OCI-LY3 (cell line): ENCODE measurements around the gene SRP54.
"Not testable (repeated sequence)": the region's sequence is repeated elsewhere in the genome, so short reads cannot be mapped to it uniquely, and the experiment has no call there.

Source experiments
- H2AFZ ChIP-seq: fragments of 200-600, 300-600 bp; shearing (Covaris generic); 2 replicates; pipeline ENCODE4 v1.6.0; 2014; ENCODE audit warnings: antibody characterized with exemption, low read depth, low read length
- H3K27ac ChIP-seq: fragments of 200-600, 300-600 bp; sonication (generic); 2 replicates; pipeline ENCODE4 v1.5.1; 2014; ENCODE audit warnings: mild to moderate bottlenecking, low read length, moderate library complexity, mixed read lengths
- H3K27me3 ChIP-seq: fragments of 200-600, 300-600 bp; sonication (generic); 2 replicates; pipeline ENCODE4 v1.6.1; 2014; ENCODE audit warnings: low read depth, low read length, mixed read lengths
- H3K36me3 ChIP-seq: fragments of 200-600, 300-600 bp; sonication (generic); replicated peaks from 2 replicates; pipeline ENCODE3; 2014; ENCODE audit warnings: low read depth, low read length, mixed read lengths
- H3K4me1 ChIP-seq: fragments of 300-600, 200-600 bp; sonication (generic); 2 replicates; pipeline ENCODE4 v1.6.1; 2014; ENCODE audit warnings: low read length, mixed read lengths
- H3K4me2 ChIP-seq: fragments of 200-600, 300-600 bp; sonication (generic); 2 replicates; pipeline ENCODE4 v1.6.1; 2014; ENCODE audit warnings: low read length, mixed read lengths
- H3K4me3 ChIP-seq: fragments of 300-600, 200-600 bp; sonication (generic); 2 replicates; pipeline ENCODE4 v1.5.1; 2014; ENCODE audit warnings: antibody characterized with exemption, mild to moderate bottlenecking, low read length, moderate library complexity
- H3K79me2 ChIP-seq: fragments of 300-600, 200-600 bp; shearing (Covaris generic); 2 replicates; pipeline ENCODE4 v1.6.1; 2014; ENCODE audit warnings: mild to moderate bottlenecking, low read length, mixed read lengths
- H3K9ac ChIP-seq: fragments of 300-600, 200-600 bp; shearing (Covaris generic); 2 replicates; pipeline ENCODE4 v1.6.0; 2014; ENCODE audit warnings: mild to moderate bottlenecking, low read length, moderate library complexity
- H3K9me3 ChIP-seq: fragments of 200-600, 300-600 bp; shearing (Covaris generic); 2 replicates; pipeline ENCODE4 v1.6.1; 2014; ENCODE audit warnings: low read length, mixed read lengths; ENCODE audit not compliant: insufficient read depth
- H4K20me1 ChIP-seq: fragments of 200-600, 300-600 bp; sonication (generic); 2 replicates; pipeline ENCODE4 v1.6.1; 2016; ENCODE audit warnings: low read length, mixed read lengths; ENCODE audit not compliant: insufficient read depth
- EZH2phosphoT487 ChIP-seq: fragments of 200-600 bp; shearing (Covaris generic); IDR thresholded peaks from 2 replicates; pipeline ENCODE4 v1.6.1; 2018; ENCODE audit warnings: antibody characterized with exemption, mixed run types, low read depth
- TF ChIP-seq, protein P1 (sequence below): fragments of 200-600, 300-600 bp; sonication (generic); IDR thresholded peaks from 2 replicates; pipeline ENCODE4 v1.5.1; 2014; ENCODE audit warnings: antibody characterized with exemption, low read length, low read depth

Gene SRP54

DNA sequence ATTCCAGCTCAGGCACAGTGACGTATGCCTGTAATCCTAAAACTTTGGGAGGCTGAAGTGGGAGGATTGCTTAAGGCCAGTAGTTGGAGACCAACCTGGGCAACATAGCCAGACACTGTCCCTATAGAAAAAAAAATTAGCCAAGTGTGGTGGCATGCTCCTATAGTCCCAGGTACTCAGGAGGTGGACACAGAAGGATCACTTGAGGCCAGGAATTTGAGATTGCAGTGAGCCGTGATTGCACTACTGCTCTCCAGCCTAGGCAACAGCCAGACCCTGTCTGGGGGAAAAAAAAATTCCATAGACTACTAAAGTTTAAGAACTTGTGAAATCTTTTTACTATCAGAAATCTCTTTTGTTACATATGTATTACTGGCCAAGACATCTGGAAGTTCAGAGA, 69.8 kb downstream of the SRP54 start:
- no peak overlapping the region for H3K4me3 ChIP-seq
- H3K27ac ChIP-seq: no peak overlapping the region
- H3K4me2 ChIP-seq: no peak overlapping the region
- no peaks in the 10 kb centered on the region for H3K4me1 ChIP-seq
- no peaks in the 10 kb centered on the region for H3K9me3 ChIP-seq
- peaks cover 5% of the 10 kb centered on the region for H3K36me3 ChIP-seq
- no peak overlapping the region for H2AFZ ChIP-seq
- H3K79me2 ChIP-seq: peaks cover 5% of the 10 kb centered on the region; the same call in 1 of the 2 replicates
- H3K27me3 ChIP-seq: no peaks in the 10 kb centered on the region
- no peak overlapping the region for H3K9ac ChIP-seq
- no peak for TF ChIP-seq EZH2phosphoT487
- TF ChIP-seq, protein P1, sequence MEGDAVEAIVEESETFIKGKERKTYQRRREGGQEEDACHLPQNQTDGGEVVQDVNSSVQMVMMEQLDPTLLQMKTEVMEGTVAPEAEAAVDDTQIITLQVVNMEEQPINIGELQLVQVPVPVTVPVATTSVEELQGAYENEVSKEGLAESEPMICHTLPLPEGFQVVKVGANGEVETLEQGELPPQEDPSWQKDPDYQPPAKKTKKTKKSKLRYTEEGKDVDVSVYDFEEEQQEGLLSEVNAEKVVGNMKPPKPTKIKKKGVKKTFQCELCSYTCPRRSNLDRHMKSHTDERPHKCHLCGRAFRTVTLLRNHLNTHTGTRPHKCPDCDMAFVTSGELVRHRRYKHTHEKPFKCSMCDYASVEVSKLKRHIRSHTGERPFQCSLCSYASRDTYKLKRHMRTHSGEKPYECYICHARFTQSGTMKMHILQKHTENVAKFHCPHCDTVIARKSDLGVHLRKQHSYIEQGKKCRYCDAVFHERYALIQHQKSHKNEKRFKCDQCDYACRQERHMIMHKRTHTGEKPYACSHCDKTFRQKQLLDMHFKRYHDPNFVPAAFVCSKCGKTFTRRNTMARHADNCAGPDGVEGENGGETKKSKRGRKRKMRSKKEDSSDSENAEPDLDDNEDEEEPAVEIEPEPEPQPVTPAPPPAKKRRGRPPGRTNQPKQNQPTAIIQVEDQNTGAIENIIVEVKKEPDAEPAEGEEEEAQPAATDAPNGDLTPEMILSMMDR: no peak
- H4K20me1 ChIP-seq: no peaks in the 10 kb centered on the region

DNA sequence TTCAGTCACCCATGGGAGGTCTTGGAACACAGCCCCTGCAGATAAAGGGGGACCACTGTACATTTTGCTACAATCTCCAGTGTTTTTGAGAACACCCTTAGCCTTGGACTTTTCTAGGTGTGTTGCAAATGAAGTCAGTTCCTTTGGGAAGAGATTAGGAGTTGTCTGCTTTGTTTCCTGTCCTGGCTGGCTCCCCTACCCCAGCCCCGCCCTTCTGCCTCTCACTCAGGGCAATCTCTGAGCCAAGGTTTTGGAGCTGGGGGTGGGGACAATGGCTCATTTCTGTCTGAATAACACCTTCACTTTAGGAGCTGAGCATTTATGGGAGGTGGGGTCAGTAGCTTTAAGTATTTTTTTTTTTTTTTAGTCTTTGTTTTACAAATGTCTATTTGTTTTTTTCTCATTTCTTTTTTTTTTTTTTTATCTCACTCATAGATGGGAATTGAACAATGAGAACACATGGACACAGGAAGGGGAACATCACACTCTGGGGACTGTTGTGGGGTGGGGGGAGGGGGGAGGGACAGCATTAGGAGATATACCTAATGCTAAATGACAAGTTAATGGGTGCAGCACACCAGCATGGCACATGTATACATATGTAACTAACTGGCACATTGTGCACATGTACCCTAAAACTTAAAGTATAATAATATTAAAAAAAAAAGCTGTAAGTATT, 78.5 kb downstream of the SRP54 start:
- H3K9ac ChIP-seq, H3K4me2 ChIP-seq, H2AFZ ChIP-seq, H3K36me3 ChIP-seq, H3K27me3 ChIP-seq, H3K79me2 ChIP-seq, H3K27ac ChIP-seq, H3K9me3 ChIP-seq, H4K20me1 ChIP-seq, H3K4me3 ChIP-seq, H3K4me1 ChIP-seq: not testable (repeated sequence)

DNA sequence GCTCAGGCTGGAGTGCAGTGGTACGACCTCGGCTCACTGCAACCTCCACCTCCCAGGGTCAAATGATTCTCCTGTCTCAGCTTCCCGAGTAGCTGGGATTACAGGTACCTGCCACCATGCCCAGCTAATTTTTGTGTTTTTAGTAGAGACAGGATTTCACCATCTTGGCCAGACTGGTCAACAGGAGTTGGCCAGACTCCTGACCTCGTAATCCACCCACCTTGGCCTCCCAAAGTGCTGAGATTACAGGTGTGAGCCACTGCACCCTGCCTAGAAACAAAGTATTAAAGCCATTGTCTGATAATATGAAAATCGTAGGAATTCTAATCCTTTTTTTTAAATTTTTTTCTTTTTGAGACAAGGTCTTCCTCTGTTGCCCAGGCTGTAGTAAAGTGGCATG, 82.9 kb downstream of the SRP54 start:
- not testable (repeated sequence) for H3K9me3 ChIP-seq, H3K79me2 ChIP-seq, H3K4me1 ChIP-seq, H4K20me1 ChIP-seq, H2AFZ ChIP-seq, H3K36me3 ChIP-seq, H3K27me3 ChIP-seq, H3K9ac ChIP-seq, H3K27ac ChIP-seq, H3K4me2 ChIP-seq, H3K4me3 ChIP-seq

DNA sequence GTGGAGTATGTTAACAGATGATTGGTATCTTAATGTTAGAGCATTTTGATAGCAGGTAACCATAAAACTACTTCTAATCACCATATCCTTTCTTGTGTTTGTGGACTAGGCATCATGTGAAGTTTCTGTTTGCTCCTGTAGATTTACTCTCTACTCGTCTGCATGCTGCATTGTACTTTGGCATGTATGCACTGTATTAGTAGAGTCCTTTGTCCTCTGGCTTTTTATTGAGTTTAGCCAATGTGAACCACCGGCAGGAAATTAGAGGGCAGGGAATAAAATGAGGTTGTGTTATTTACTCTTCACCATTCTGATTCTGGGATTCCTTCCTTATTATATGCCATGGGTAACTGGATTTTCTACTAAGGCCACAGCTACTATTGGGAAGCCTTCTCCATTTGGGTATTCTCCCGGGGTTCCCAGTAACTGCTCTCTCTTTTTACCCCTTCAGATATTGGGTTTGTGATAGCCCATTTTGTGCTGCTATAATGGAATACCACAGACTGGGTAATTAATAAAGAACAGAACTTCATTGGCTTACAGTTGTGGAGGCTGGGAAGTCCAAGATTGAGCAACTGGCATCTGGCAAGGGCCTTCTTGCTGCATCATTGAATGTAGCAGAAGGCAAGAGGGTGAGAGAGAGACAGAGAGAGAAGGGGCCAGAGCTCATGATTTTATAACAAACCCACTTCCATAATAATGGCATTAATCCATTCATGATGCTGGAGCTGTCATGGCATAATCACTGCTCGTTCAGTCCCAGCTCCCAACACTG, 85.6 kb downstream of the SRP54 start:
- Histone ChIP-seq H3K9me3 (no peaks in the 10 kb centered on the region), H3K9ac (no peak overlapping the region), H3K4me1 (no peaks in the 10 kb centered on the region), H3K27me3 (no peaks in the 10 kb centered on the region), H4K20me1 (no peaks in the 10 kb centered on the region), H3K36me3 (peaks cover 3% of the 10 kb centered on the region), H3K79me2 (no peaks in the 10 kb centered on the region), H3K4me2 (no peak overlapping the region), H3K4me3 (no peak overlapping the region), H3K27ac (no peak overlapping the region), H2AFZ (no peak overlapping the region)
- TF ChIP-seq, protein P1: no peak
- no peak for TF ChIP-seq EZH2phosphoT487

DNA sequence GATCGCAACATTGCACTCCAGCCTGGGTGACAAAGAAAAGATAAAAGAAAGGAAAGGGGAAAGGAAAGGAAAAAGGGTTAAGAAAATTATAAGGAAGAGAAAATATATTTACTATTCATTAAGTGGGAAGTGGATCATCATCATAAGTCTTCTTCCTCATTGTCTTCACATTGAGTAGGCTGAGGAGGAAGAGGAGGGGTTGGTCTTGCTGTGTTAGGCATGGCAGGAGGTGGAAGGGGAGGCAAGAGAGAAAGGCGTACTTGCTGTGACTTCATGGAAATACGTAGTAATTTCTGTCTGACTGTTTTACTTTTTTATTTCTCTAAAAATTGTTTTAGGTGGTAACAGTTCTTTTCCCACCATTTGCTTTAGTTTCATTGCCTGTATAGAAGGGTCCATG, 89.4 kb downstream of the SRP54 start:
- Histone ChIP-seq H3K9me3 (no peaks in the 10 kb centered on the region), H3K36me3 (peaks cover under 1% of the 10 kb centered on the region), H3K27ac (no peak overlapping the region), H3K9ac (no peak overlapping the region), H3K27me3 (no peaks in the 10 kb centered on the region), H4K20me1 (no peaks in the 10 kb centered on the region), H3K79me2 (no peaks in the 10 kb centered on the region), H2AFZ (no peak overlapping the region), H3K4me2 (no peak overlapping the region), H3K4me1 (no peaks in the 10 kb centered on the region), H3K4me3 (no peak overlapping the region)
- TF ChIP-seq, protein P1: no peak
- no peak for TF ChIP-seq EZH2phosphoT487
